ENCODE results near the gene TTYH2. TPM values are rescaled to one million over a fixed set of nuclear protein-coding genes. Genes with fewer than 3 reads are reported as not detected.

The TTYH2 gene
- total RNA-seq, 1 experiment from 2014 or later = 4.5 TPM

- ATAC-seq (no peak), DNase-seq (ENCODE audit: low spot score) (no peak)
- peaks cover 8% of the 10 kb centered on the region for H3K36me3 Mint-ChIP-seq
- H3K27ac Mint-ChIP-seq = no peak overlapping the region
- H3K4me3 Mint-ChIP-seq = no peak overlapping the region
- peaks cover 8% of the 10 kb centered on the region for H3K9me3 Mint-ChIP-seq
- TF ChIP-seq ZNF263 (CRISPR knock-in tag; IDR thresholded peaks at IDR 0.05; ENCODE audit: low read depth) (no peak), SMAD4 (CRISPR knock-in tag; IDR thresholded peaks at IDR 0.05) (no peak), E2F5 (CRISPR knock-in tag; IDR thresholded peaks at IDR 0.05) (no peak), HMGA2 (CRISPR knock-in tag; IDR thresholded peaks at IDR 0.05) (no peak), ZNF219 (CRISPR knock-in tag; IDR thresholded peaks at IDR 0.05; ENCODE audit: borderline replicate concordance) (no peak), SOX15 (CRISPR knock-in tag; IDR thresholded peaks at IDR 0.05) (no peak), ZBTB21 (CRISPR knock-in tag; IDR thresholded peaks at IDR 0.05; ENCODE audit: borderline replicate concordance) (no peak), GRHL2 (CRISPR knock-in tag; IDR thresholded peaks at IDR 0.05; ENCODE audit: insufficient replicate concordance, severe bottlenecking) (no peak), IRF1 (CRISPR knock-in tag; IDR thresholded peaks at IDR 0.05) (no peak)
- H3K4me1 Mint-ChIP-seq = peaks cover 21% of the 10 kb centered on the region
- peaks cover 7% of the 10 kb centered on the region for H3K27me3 Mint-ChIP-seq (ENCODE audit: low read depth)
- POLR2A ChIA-PET = interaction anchor here (1.7 kb wide), 1 partner anchor 11 kb away, joined by 6 read pairs; no protein-coding TSS in a partner anchor
- CTCF ChIA-PET = interaction anchor here (0.8 to 3.3 kb wide), 11 partner anchors 9 to 135 kb away, joined by 3 to 24 read pairs (median 8); partner anchors contain the start of gene TTYH2
Measured at GRCh38 chr17:74244548-74244947, 31.2 kb downstream of the TTYH2 start.

- CTCF ChIA-PET = interaction anchor here (0.7 to 3.3 kb wide), 19 partner anchors 8 to 617 kb away, joined by 3 to 24 read pairs (median 6); partner anchors contain the start of genes DNAI2 and TTYH2
- POLR2A ChIA-PET = interaction anchor here (0.9 to 1.7 kb wide), 2 partner anchors 11 to 32 kb away, joined by 5 to 6 read pairs; partner anchors contain the start of gene TTYH2
- peak; percentile 69 for DNase-seq (ENCODE audit: low spot score)
Measured at GRCh38 chr17:74245145-74245831, 31.9 kb downstream of the TTYH2 start.

More at GRCh38 chr17:74245145-74245831, 31.9 kb downstream of the TTYH2 start:
- Mint-ChIP-seq H3K4me1 (peaks cover 19% of the 10 kb centered on the region), H3K36me3 (peaks cover 8% of the 10 kb centered on the region), H3K27ac (no peak overlapping the region), H3K4me3 (peak overlapping the region; percentile 40; the same call in 1 of the 2 replicates), H3K9me3 (peaks cover 8% of the 10 kb centered on the region), H3K27me3 (ENCODE audit: low read depth) (peaks cover 7% of the 10 kb centered on the region)
- TF ChIP-seq SP1 (CRISPR knock-in tag; conservative IDR thresholded peaks at IDR 0.05) (peak; percentile 68; the same call in 1 of the 2 replicates), PRRX2 (CRISPR knock-in tag; IDR thresholded peaks at IDR 0.05) (0 out of 2 replicates have a peak, but pooled peaks have one; percentile 34), FOXP1 (CRISPR knock-in tag; IDR thresholded peaks at IDR 0.05; ENCODE audit: borderline replicate concordance) (no peak; the same call in 1 of the 2 replicates), EMX1 (CRISPR knock-in tag; IDR thresholded peaks at IDR 0.05) (0 out of 2 replicates have a peak, but pooled peaks have one; percentile 24), ERG (CRISPR knock-in tag; IDR thresholded peaks at IDR 0.05) (0 out of 2 replicates have a peak, but pooled peaks have one; percentile 47), ZNF263 (CRISPR knock-in tag; IDR thresholded peaks at IDR 0.05; ENCODE audit: low read depth) (0 out of 2 replicates have a peak, but pooled peaks have one; percentile 22), ETV6 (CRISPR knock-in tag; IDR thresholded peaks at IDR 0.05) (peak; percentile 84), JAZF1 (CRISPR knock-in tag; IDR thresholded peaks at IDR 0.05) (no peak), FOXP4 (CRISPR knock-in tag; IDR thresholded peaks at IDR 0.05) (peak; percentile 33; the same call in 1 of the 2 replicates), CREM (CRISPR knock-in tag; IDR thresholded peaks at IDR 0.05) (0 out of 2 replicates have a peak, but pooled peaks have one; percentile 28), GTF2I (CRISPR knock-in tag; conservative IDR thresholded peaks at IDR 0.05) (peak; percentile 57; the same call in 1 of the 2 replicates), USF1 (CRISPR knock-in tag; IDR thresholded peaks at IDR 0.05) (no peak; the same call in 1 of the 2 replicates), MAX (CRISPR knock-in tag; IDR thresholded peaks at IDR 0.05) (peak; percentile 59), ZNF423 (CRISPR knock-in tag; IDR thresholded peaks at IDR 0.05) (peak; percentile 100), TEAD1 (CRISPR knock-in tag; IDR thresholded peaks at IDR 0.05) (peak; percentile 94; the same call in 1 of the 2 replicates), ZNF121 (CRISPR knock-in tag; IDR thresholded peaks at IDR 0.05) (0 out of 2 replicates have a peak, but pooled peaks have one; percentile 12), NR2C2 (CRISPR knock-in tag; IDR thresholded peaks at IDR 0.05) (no peak)
- peak; percentile 77 for ATAC-seq

All from WTC11 (cell line).